GM12892 (cell line): ENCODE measurements around the gene DUOX2.
"Not testable (repeated sequence)": the region's sequence is repeated elsewhere in the genome, so short reads cannot be mapped to it uniquely, and the experiment has no call there.

ENCODE experiments used
- POLR2A ChIP-seq: IDR thresholded peaks from 2 replicates; pipeline ENCODE4 v1.6.1; 2011; ENCODE audit warnings: low read depth, low read length, control low read depth
- POLR2AphosphoS5 ChIP-seq: IDR thresholded peaks from 2 replicates; pipeline ENCODE4 v1.6.1; 2011; ENCODE audit warnings: low read depth, low read length, control low read depth

- not testable (repeated sequence) for TF ChIP-seq POLR2AphosphoS5, POLR2A
Observed at GRCh38 chr15:45135705-45136377, 21.9 kb upstream of the DUOX2 start.
